Lung (tissue), 12 donors: Measurements from ENCODE around the gene TLR5. TPM values are rescaled to one million over a fixed set of nuclear protein-coding genes. Genes with fewer than 3 reads are reported as not detected.
A peak's percentile ranks its signal among the peaks of the same experiment; 100 is the strongest.

ENCODE experiments used
- ATAC-seq: fragments of 200-7000 bp; cut with Tn5 transposase; one replicate; pipeline ENCODE4 v1.9.1; 2020; ENCODE audit warnings: moderate number of reproducible peaks; ENCODE audit not compliant: insufficient read depth, low FRiP score
- DNase-seq, 3 donors: peaks; one replicate each; pipeline ENCODE4 v3.0.0-alpha.2; 2013 to 2017
- H3K27ac ChIP-seq, 2 donors: one replicate each; pipeline ENCODE4 v1.5.1; 2013; ENCODE audit warnings: mild to moderate bottlenecking in 2 of 2, moderate library complexity in 2 of 2, control low read depth in 1 of 2, inconsistent platforms in 1 of 2, low read depth in 1 of 2, low read length in 1 of 2
- H3K27me3 ChIP-seq, 3 donors: one replicate each; pipeline ENCODE4 v1.5.1; 2013; ENCODE audit warnings: low read length in 2 of 3; ENCODE audit not compliant: control insufficient read depth in 3 of 3, insufficient read depth in 3 of 3
- H3K36me3 ChIP-seq, 4 donors: one replicate each; pipeline ENCODE4 v1.5.1; 2013; ENCODE audit warnings: low read length in 4 of 4, mild to moderate bottlenecking in 1 of 4, moderate library complexity in 1 of 4; ENCODE audit not compliant: control insufficient read depth in 4 of 4, insufficient read depth in 4 of 4
- H3K4me1 ChIP-seq, 5 donors: one replicate each; pipeline ENCODE4 v1.5.1; 2013; ENCODE audit warnings: low read length in 5 of 5, mild to moderate bottlenecking in 2 of 5, moderate library complexity in 1 of 5; ENCODE audit not compliant: control insufficient read depth in 5 of 5, insufficient read depth in 5 of 5
- H3K4me3 ChIP-seq: one replicate; pipeline ENCODE4 v1.5.1; 2013; ENCODE audit warnings: mild to moderate bottlenecking, control low read depth, moderate library complexity
- H3K9ac ChIP-seq, 2 donors: one replicate each; pipeline ENCODE4 v1.5.1; 2013; ENCODE audit warnings: low read length in 2 of 2, control low read depth in 1 of 2; ENCODE audit not compliant: insufficient read depth in 1 of 2
- H3K9me3 ChIP-seq, 4 donors: one replicate each; pipeline ENCODE4 v1.5.1; 2013; ENCODE audit warnings: low read length in 3 of 4, mild to moderate bottlenecking in 1 of 4, moderate library complexity in 1 of 4; ENCODE audit not compliant: control insufficient read depth in 4 of 4, insufficient read depth in 3 of 4
- CTCF ChIP-seq: IDR thresholded peaks from 2 replicates; pipeline ENCODE4 v1.5.1; 2012; ENCODE audit warnings: mild to moderate bottlenecking; ENCODE audit errors: control extremely low read depth, extremely low read depth
- WGBS, 2 donors: extraction: QIAGEN DNeasy Blood & Tissue Kit; methylation state at CpG; one replicate each; pipeline ENCODE4 v1.1.7; 2013; 5-methylcytosine and 5-hydroxymethylcytosine counted together
- polyA plus RNA-seq, 2 donors: library from polyadenylated mRNA; stranded (reverse); fragments of 200-250 nt; gene quantifications; one replicate each; pipeline ENCODE4 v1.2.1, GENCODE V29; 2013
- total RNA-seq, 2 donors: library from RNA; depleted of rRNA in 1 of 2; stranded (reverse); fragments of >200 nt in 1 of 2; gene quantifications; one replicate each; pipeline ENCODE4 v1.2.1, GENCODE V29; 2014 to 2021
- donor health status: control.
- donor health status: control.
- donor health status: Bipolar disorder and iron deficiency.
- donor health status: healthy.
- donor health status: DM: yes; HTN: yes; CAD: no.

TLR5 gene
- total and polyA plus RNA-seq, 4 donors = 3.0 to 23.6 (median 17.7) TPM

- Histone ChIP-seq H3K4me3 (no peak overlapping the region), H3K9ac (no peak overlapping the region), H3K4me1 (peaks cover 0 to 5% (median 0%) of the 10 kb centered on the region in 5 donors), H3K27ac (peak overlapping the region in 1 of 2 donors; percentile 36), H3K27me3 (no peaks in the 10 kb centered on the region), H3K36me3 (no peaks in the 10 kb centered on the region), H3K9me3 (no peaks in the 10 kb centered on the region)
- no peak for TF ChIP-seq CTCF
- DNase-seq (no peak), ATAC-seq (no peak)
- 60 to 79% methylated on average over 5 of the region's 5 CpGs for WGBS, 2 donors
Observed at GRCh38 chr1:223066415-223066814, 76.6 kb downstream of the TLR5 start.

GRCh38 chr1:223062177-223062576 is 80.9 kb downstream of the TLR5 start:
- no peaks in the 10 kb centered on the region for H3K36me3 ChIP-seq
- DNase-seq (no peak), ATAC-seq (no peak)
- H3K4me1 ChIP-seq = peaks cover 0 to 2% (median 0%) of the 10 kb centered on the region in 5 donors
- H3K27ac ChIP-seq = no peak overlapping the region
- WGBS, 2 donors = 40 to 43% methylated on average over 3 of the region's 3 CpGs
- H3K4me3 ChIP-seq = no peak overlapping the region
- no peaks in the 10 kb centered on the region for H3K9me3 ChIP-seq
- no peak overlapping the region for H3K9ac ChIP-seq
- TF ChIP-seq CTCF = no peak
- no peaks in the 10 kb centered on the region for H3K27me3 ChIP-seq

GRCh38 chr1:223059526-223059925 is 83.5 kb downstream of the TLR5 start:
- no peaks in the 10 kb centered on the region for H3K4me1 ChIP-seq
- no peaks in the 10 kb centered on the region for H3K27me3 ChIP-seq
- DNase-seq (no peak), ATAC-seq (no peak)
- no peak for TF ChIP-seq CTCF
- no peak overlapping the region for H3K27ac ChIP-seq
- peaks cover 0 to under 1% (median 0%) of the 10 kb centered on the region in 4 donors for H3K9me3 ChIP-seq
- H3K4me3 ChIP-seq = no peak overlapping the region
- no peak overlapping the region for H3K9ac ChIP-seq
- WGBS, 2 donors = 96 to 97% methylated on average over 9 of the region's 9 CpGs
- H3K36me3 ChIP-seq = no peaks in the 10 kb centered on the region

Other genes starting within 250 kb of the TLR5 start
- gene SUSD4, start 220.9 kb upstream of the TLR5 start, total RNA-seq = 10 to 100 TPM in 1 of 2 donors, 1 to 10 TPM in 1; 6.5 to 17.0 TPM
- gene SUSD4, start 220.9 kb upstream of the TLR5 start, polyA plus RNA-seq = 1 to 10 TPM; 2.8 to 3.3 TPM